A673 (cell line): ENCODE measurements around the gene NR2E1. TPM values are rescaled to one million over a fixed set of nuclear protein-coding genes. Genes with fewer than 3 reads are reported as not detected.

Experiments
- BruUV-seq: library from RNA; stranded (reverse); fragments of 400-500 nt; replicated peaks from 2 replicates; lab custom pipeline; 2021; lab: Mats Ljungman, UMichigan
- CTCF ChIA-PET: fragments of 300-600 bp; sonication (Branson Sonifier 250); formaldehyde crosslinking; loops from one replicate; lab custom pipeline; 2022; ENCODE audit warnings: antibody characterized with exemption; lab: Charles Lee
- POLR2A ChIA-PET: fragments of 300-600 bp; sonication (Branson Sonifier 250); formaldehyde crosslinking; loops from one replicate; lab custom pipeline; 2022; ENCODE audit warnings: antibody characterized with exemption; ENCODE audit not compliant: low non-redundant PET; lab: Charles Lee
- DNase-seq: peaks from one replicate; pipeline ENCODE4 v3.0.0-alpha.2; 2015; ENCODE audit warnings: low spot score
- H3K27ac ChIP-seq: fragments of 200-600 bp; sonication (generic); 2 replicates; pipeline ENCODE4 v1.5.1; 2016; ENCODE audit warnings: mixed run types, low read depth, mild to moderate bottlenecking, mixed read lengths, antibody characterized with exemption, low read length; ENCODE audit not compliant: poor library complexity, severe bottlenecking
- H3K27me3 ChIP-seq: fragments of 200-600 bp; sonication (generic); replicated peaks from 2 replicates; pipeline ENCODE4 v1.6.1; 2017; ENCODE audit warnings: mixed run types, low read depth, mild to moderate bottlenecking, mixed read lengths, antibody characterized with exemption, low read length; ENCODE audit not compliant: insufficient read depth, poor library complexity
- H3K36me3 ChIP-seq: fragments of 200-600 bp; sonication (generic); 2 replicates; pipeline ENCODE4 v1.6.1; 2016; ENCODE audit warnings: mixed run types, mild to moderate bottlenecking, mixed read lengths, antibody characterized with exemption, low read length; ENCODE audit not compliant: insufficient read depth, poor library complexity, severe bottlenecking
- H3K4me1 ChIP-seq: fragments of 200-600 bp; sonication (generic); 2 replicates; pipeline ENCODE4 v1.6.1; 2017; ENCODE audit warnings: mixed run types, mild to moderate bottlenecking, mixed read lengths, antibody characterized with exemption, low read length; ENCODE audit not compliant: insufficient read depth, poor library complexity, severe bottlenecking
- H3K4me3 ChIP-seq: fragments of 200-600 bp; sonication (generic); 2 replicates; pipeline ENCODE4 v1.5.1; 2016; ENCODE audit warnings: low read depth, mixed run types, mild to moderate bottlenecking, mixed read lengths, low read length; ENCODE audit not compliant: poor library complexity, severe bottlenecking
- H3K9me3 ChIP-seq: fragments of 200-600 bp; sonication (generic); 2 replicates; pipeline ENCODE4 v1.6.1; 2016; ENCODE audit warnings: mixed run types, low read depth, mild to moderate bottlenecking, mixed read lengths, antibody characterized with exemption, low read length; ENCODE audit not compliant: poor library complexity, severe bottlenecking
- CTCF ChIP-seq: fragments of 300-800, 200-600 bp; sonication (generic); conservative IDR thresholded peaks from 2 replicates; pipeline ENCODE4 v1.5.1; 2017; ENCODE audit warnings: low read depth, mild to moderate bottlenecking, antibody characterized with exemption, low read length, moderate library complexity, mixed read lengths
- EZH2 ChIP-seq: fragments of 200-600 bp; sonication (generic); IDR thresholded peaks from 2 replicates; pipeline ENCODE4 v1.6.1; 2017; ENCODE audit warnings: borderline replicate concordance, low read depth, mild to moderate bottlenecking, mixed read lengths, antibody characterized with exemption, low read length; ENCODE audit not compliant: poor library complexity, severe bottlenecking
- intact Hi-C: fragments of 100-400 bp; cut with micrococcal nuclease; formaldehyde crosslinking; loops from one replicate; pipeline ENCODE4 v1.10.0; 2022; ENCODE audit not compliant: unreplicated experiment
- total RNA-seq: library from RNA; stranded (reverse); gene quantifications from 2 replicates; pipeline ENCODE4 v1.2.3, GENCODE V29; 2021

Gene NR2E1
- total RNA-seq, 1 experiment from 2014 or later = not detected

GRCh38 chr6:108200186-108200585, 34.4 kb downstream of the NR2E1 start:
- H3K27me3 ChIP-seq = no peaks in the 10 kb centered on the region
- H3K9me3 ChIP-seq = no peaks in the 10 kb centered on the region
- no peaks in the 10 kb centered on the region for H3K36me3 ChIP-seq
- DNase-seq = no peak
- H3K27ac ChIP-seq = no peak overlapping the region
- no peaks in the 10 kb centered on the region for H3K4me1 ChIP-seq
- no TSS peak for BruUV-seq
- no peak overlapping the region for H3K4me3 ChIP-seq
- POLR2A ChIA-PET = no interaction called here
- CTCF ChIA-PET = no interaction called here
- intact Hi-C loops = no loop called here
- no peak for TF ChIP-seq EZH2
- TF ChIP-seq CTCF = no peak

- no peaks in the 10 kb centered on the region for H3K27me3 ChIP-seq
- no peaks in the 10 kb centered on the region for H3K36me3 ChIP-seq
- no peaks in the 10 kb centered on the region for H3K9me3 ChIP-seq
- ChIA-PET CTCF (no interaction called here), POLR2A (no interaction called here)
- no peak overlapping the region for H3K27ac ChIP-seq
- intact Hi-C loops = no loop called here
- H3K4me3 ChIP-seq = no peak overlapping the region
- no peak for TF ChIP-seq CTCF
- TF ChIP-seq EZH2 = no peak
- no peaks in the 10 kb centered on the region for H3K4me1 ChIP-seq
- BruUV-seq = no TSS peak
- DNase-seq = no peak
These were observed 34.8 kb downstream of the NR2E1 start for GRCh38 chr6:108200631-108201030.

GRCh38 chr6:108203189-108204112, 37.6 kb downstream of the NR2E1 start:
- intact Hi-C loops = no loop called here
- no peak overlapping the region for H3K27ac ChIP-seq
- BruUV-seq = no TSS peak
- no peak for DNase-seq
- CTCF ChIA-PET = no interaction called here
- H3K4me3 ChIP-seq = no peak overlapping the region
- no peaks in the 10 kb centered on the region for H3K4me1 ChIP-seq
- no peaks in the 10 kb centered on the region for H3K36me3 ChIP-seq
- POLR2A ChIA-PET = no interaction called here
- no peaks in the 10 kb centered on the region for H3K27me3 ChIP-seq
- no peaks in the 10 kb centered on the region for H3K9me3 ChIP-seq
- TF ChIP-seq EZH2 (no peak), CTCF (no peak)
